ENCODE data around the gene PTPRC.

PTPRC gene

DNA sequence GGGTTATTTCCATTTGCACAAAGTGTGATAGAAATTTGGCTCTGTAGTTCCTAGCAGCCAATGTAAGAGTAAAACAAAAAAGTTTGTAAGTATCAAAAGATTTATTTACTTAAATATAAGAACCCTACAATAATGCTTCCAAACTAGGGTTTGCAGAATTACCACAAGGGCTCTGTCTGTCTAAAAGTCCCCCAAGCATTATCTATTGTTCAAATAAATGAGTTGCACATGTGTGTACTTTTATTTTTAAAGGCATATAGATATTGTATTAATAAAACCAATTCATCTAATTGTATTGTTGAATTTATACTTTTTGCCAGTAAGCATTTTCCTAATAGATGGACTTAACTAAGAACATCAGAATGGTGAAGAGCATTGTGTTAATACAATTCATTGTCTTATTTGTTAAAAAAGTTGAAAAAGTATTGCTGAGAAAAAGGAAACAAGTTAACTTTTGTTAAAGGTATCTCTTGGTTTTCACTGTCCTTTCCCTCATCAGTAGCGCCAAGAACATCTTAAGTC is 863 bp upstream of the PTPRC start:
- Histone ChIP-seq H3K4me3 (ENCODE audit: low read depth, low read length, poor library complexity, severe bottlenecking) (peak overlapping the region; percentile 68), H3K27me3 (ENCODE audit: insufficient read depth, low read length) (no peaks in the 10 kb centered on the region), H3K9me2 (ENCODE audit: low read depth, low read length) (no peaks in the 10 kb centered on the region), H3F3A (ENCODE audit: insufficient read depth, low read length) (peaks cover 15% of the 10 kb centered on the region; the same call in 1 of the 2 replicates), H4K20me1 (ENCODE audit: insufficient read depth, low read length) (no peaks in the 10 kb centered on the region), H2AFZ (ENCODE audit: low read length) (no peak overlapping the region), H3K4me2 (ENCODE audit: low read length) (peak overlapping the region; percentile 86), H3K27ac (ENCODE audit: low read depth, low read length, poor library complexity, severe bottlenecking) (peak overlapping the region; percentile 99), H3K9ac (ENCODE audit: low read length) (peak overlapping the region; percentile 84), H3K79me2 (ENCODE audit: insufficient read depth, low read length) (peaks cover 70% of the 10 kb centered on the region), H3K36me3 (ENCODE audit: insufficient read depth, low read length) (peaks cover 32% of the 10 kb centered on the region), H3K4me1 (ENCODE audit: insufficient read depth, low read length, severe bottlenecking) (peaks cover 79% of the 10 kb centered on the region), H3K9me3 (ENCODE audit: low read length) (no peaks in the 10 kb centered on the region)
- TF ChIP-seq EZH2 (IDR thresholded peaks at IDR 0.05; ENCODE audit: borderline replicate concordance, low read length) = no peak
- TF ChIP-seq, protein P1, sequence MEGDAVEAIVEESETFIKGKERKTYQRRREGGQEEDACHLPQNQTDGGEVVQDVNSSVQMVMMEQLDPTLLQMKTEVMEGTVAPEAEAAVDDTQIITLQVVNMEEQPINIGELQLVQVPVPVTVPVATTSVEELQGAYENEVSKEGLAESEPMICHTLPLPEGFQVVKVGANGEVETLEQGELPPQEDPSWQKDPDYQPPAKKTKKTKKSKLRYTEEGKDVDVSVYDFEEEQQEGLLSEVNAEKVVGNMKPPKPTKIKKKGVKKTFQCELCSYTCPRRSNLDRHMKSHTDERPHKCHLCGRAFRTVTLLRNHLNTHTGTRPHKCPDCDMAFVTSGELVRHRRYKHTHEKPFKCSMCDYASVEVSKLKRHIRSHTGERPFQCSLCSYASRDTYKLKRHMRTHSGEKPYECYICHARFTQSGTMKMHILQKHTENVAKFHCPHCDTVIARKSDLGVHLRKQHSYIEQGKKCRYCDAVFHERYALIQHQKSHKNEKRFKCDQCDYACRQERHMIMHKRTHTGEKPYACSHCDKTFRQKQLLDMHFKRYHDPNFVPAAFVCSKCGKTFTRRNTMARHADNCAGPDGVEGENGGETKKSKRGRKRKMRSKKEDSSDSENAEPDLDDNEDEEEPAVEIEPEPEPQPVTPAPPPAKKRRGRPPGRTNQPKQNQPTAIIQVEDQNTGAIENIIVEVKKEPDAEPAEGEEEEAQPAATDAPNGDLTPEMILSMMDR (IDR thresholded peaks at IDR 0.05; ENCODE audit: low read length) = no peak

DNA sequence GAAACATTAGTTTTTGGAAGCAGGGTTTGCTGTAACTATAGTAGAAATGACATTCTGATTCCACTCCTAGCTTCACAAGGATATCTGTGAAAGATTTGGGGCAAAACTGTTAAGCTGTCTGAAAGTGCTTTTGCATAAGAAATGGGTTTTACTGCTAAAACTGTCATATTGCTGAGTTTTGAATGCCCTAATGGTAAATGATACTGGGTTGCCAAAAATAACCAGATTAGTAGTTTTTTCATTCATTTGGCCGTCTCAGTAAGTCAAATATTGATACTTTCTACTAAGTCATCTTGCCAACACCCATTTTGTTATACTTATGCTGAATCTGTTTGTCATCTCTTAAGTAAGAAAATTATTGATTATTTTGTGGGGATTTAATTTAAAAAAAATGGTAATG is 399 bp upstream of the PTPRC start:
- Histone ChIP-seq H4K20me1 (ENCODE audit: insufficient read depth, low read length) (no peaks in the 10 kb centered on the region), H3K9me3 (ENCODE audit: low read length) (no peaks in the 10 kb centered on the region), H3K27me3 (ENCODE audit: insufficient read depth, low read length) (no peaks in the 10 kb centered on the region), H3K36me3 (ENCODE audit: insufficient read depth, low read length) (peaks cover 33% of the 10 kb centered on the region), H3K4me3 (ENCODE audit: low read depth, low read length, poor library complexity, severe bottlenecking) (peak overlapping the region; percentile 68), H3K4me2 (ENCODE audit: low read length) (peak overlapping the region; percentile 86), H3F3A (ENCODE audit: insufficient read depth, low read length) (peaks cover 15% of the 10 kb centered on the region; the same call in 1 of the 2 replicates), H3K27ac (ENCODE audit: low read depth, low read length, poor library complexity, severe bottlenecking) (peak overlapping the region; percentile 99), H3K79me2 (ENCODE audit: insufficient read depth, low read length) (peaks cover 74% of the 10 kb centered on the region), H2AFZ (ENCODE audit: low read length) (no peak overlapping the region), H3K4me1 (ENCODE audit: insufficient read depth, low read length, severe bottlenecking) (peaks cover 79% of the 10 kb centered on the region), H3K9ac (ENCODE audit: low read length) (peak overlapping the region; percentile 84), H3K9me2 (ENCODE audit: low read depth, low read length) (no peaks in the 10 kb centered on the region)
- no peak for TF ChIP-seq EZH2 (IDR thresholded peaks at IDR 0.05; ENCODE audit: borderline replicate concordance, low read length)
- TF ChIP-seq, protein P1 (IDR thresholded peaks at IDR 0.05; ENCODE audit: low read length) = no peak

DNA sequence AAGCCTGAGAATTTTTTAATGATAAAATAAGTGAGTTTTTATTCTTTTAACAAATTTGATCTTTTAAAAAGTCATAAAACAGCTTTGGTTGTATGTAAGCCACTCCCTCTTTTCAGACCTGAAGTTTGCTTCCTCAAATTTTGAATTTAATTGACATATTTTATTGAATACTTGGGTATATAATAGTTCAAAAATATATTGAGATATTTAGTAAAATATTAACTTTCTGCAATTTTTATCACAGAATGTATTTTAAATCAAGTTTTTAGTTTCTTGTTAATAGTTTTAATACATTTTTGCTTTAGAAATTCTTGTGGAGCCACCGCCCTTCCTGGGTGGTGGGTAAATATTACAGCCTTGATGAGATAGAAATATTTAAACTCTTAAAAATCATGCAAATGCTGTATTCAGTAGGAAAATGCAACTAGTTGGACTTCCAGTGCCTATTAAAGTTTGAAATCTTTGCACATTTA is 867 bp downstream of the PTPRC start:
- H2AFZ ChIP-seq (ENCODE audit: low read length) = no peak overlapping the region
- H3K4me2 ChIP-seq (ENCODE audit: low read length) = peak overlapping the region; percentile 86
- H3K4me1 ChIP-seq (ENCODE audit: insufficient read depth, low read length, severe bottlenecking) = peaks cover 79% of the 10 kb centered on the region
- H3K27ac ChIP-seq (ENCODE audit: low read depth, low read length, poor library complexity, severe bottlenecking) = peak overlapping the region; percentile 99
- H3K27me3 ChIP-seq (ENCODE audit: insufficient read depth, low read length) = no peaks in the 10 kb centered on the region
- H3K9me2 ChIP-seq (ENCODE audit: low read depth, low read length) = no peaks in the 10 kb centered on the region
- no peaks in the 10 kb centered on the region for H4K20me1 ChIP-seq (ENCODE audit: insufficient read depth, low read length)
- no peaks in the 10 kb centered on the region for H3K9me3 ChIP-seq (ENCODE audit: low read length)
- H3K4me3 ChIP-seq (ENCODE audit: low read depth, low read length, poor library complexity, severe bottlenecking) = peak overlapping the region; percentile 68
- H3K9ac ChIP-seq (ENCODE audit: low read length) = peak overlapping the region; percentile 84
- no peak for TF ChIP-seq EZH2 (IDR thresholded peaks at IDR 0.05; ENCODE audit: borderline replicate concordance, low read length)
- TF ChIP-seq, protein P1 (IDR thresholded peaks at IDR 0.05; ENCODE audit: low read length) = no peak
- peaks cover 45% of the 10 kb centered on the region for H3K36me3 ChIP-seq (ENCODE audit: insufficient read depth, low read length)
- H3F3A ChIP-seq (ENCODE audit: insufficient read depth, low read length) = peaks cover 15% of the 10 kb centered on the region; the same call in 1 of the 2 replicates
- peaks cover 76% of the 10 kb centered on the region for H3K79me2 ChIP-seq (ENCODE audit: insufficient read depth, low read length)

Data from OCI-LY1 (cell line).